GM23338 (cell line): ENCODE measurements around the gene SAFB2. TPM values are rescaled to one million over a fixed set of nuclear protein-coding genes. Genes with fewer than 3 reads are reported as not detected.

Source experiments
- ATAC-seq: fragments of 200-7000 bp; cut with Tn5 transposase; 3 replicates; pipeline ENCODE4 v1.9.1; 2020
- DNase-seq: peaks from one replicate; pipeline ENCODE4 v3.0.0-alpha.2; 2015; ENCODE audit warnings: low spot score
- H2AFZ ChIP-seq: fragments of 200-600 bp; sonication (generic); 2 replicates; pipeline ENCODE4 v1.8.0; 2016; ENCODE audit warnings: antibody characterized with exemption, mild to moderate bottlenecking, moderate library complexity
- H3F3A ChIP-seq: fragments of 200-600 bp; sonication (generic); replicated peaks from 2 replicates; pipeline ENCODE4 v1.8.0; 2017; ENCODE audit warnings: antibody characterized with exemption, mixed run types, low read depth
- H3K27ac ChIP-seq: fragments of 200-600 bp; sonication (generic); 2 replicates; pipeline ENCODE4 v1.6.1; 2016; ENCODE audit warnings: low read depth
- H3K27me3 ChIP-seq: fragments of 200-600 bp; sonication (generic); 2 replicates; pipeline ENCODE4 v1.8.0; 2016; ENCODE audit warnings: mild to moderate bottlenecking, mixed run types, moderate library complexity; ENCODE audit not compliant: insufficient read depth
- H3K36me3 ChIP-seq: fragments of 200-600 bp; sonication (generic); 2 replicates; pipeline ENCODE4 v1.8.0; 2016; ENCODE audit warnings: mild to moderate bottlenecking; ENCODE audit not compliant: insufficient read depth
- H3K4me1 ChIP-seq: fragments of 200-600 bp; sonication (generic); 2 replicates; pipeline ENCODE4 v1.8.0; 2016; ENCODE audit warnings: mild to moderate bottlenecking, moderate library complexity; ENCODE audit not compliant: insufficient read depth
- H3K4me2 ChIP-seq: fragments of 200-600 bp; sonication (generic); 2 replicates; pipeline ENCODE4 v1.7.1; 2017; ENCODE audit warnings: mixed run types
- H3K4me3 ChIP-seq: fragments of 200-600 bp; sonication (generic); 2 replicates; pipeline ENCODE4 v1.6.1; 2016; ENCODE audit warnings: mixed run types
- H3K79me2 ChIP-seq: fragments of 200-600 bp; sonication (generic); replicated peaks from 2 replicates; pipeline ENCODE4 v1.8.0; 2017; ENCODE audit warnings: mild to moderate bottlenecking; ENCODE audit not compliant: insufficient read depth
- H3K9me2 ChIP-seq: fragments of 200-600 bp; sonication (generic); 2 replicates; pipeline ENCODE4 v1.8.0; 2017; ENCODE audit not compliant: insufficient read depth
- H4K20me1 ChIP-seq: fragments of 200-600 bp; sonication (generic); replicated peaks from 2 replicates; pipeline ENCODE4 v1.8.0; 2017; ENCODE audit warnings: mild to moderate bottlenecking; ENCODE audit not compliant: insufficient read depth
- H3K27ac Mint-ChIP-seq: 2 replicates; pipeline ENCODE4 v1.8.0; 2020; ENCODE audit warnings: inconsistent platforms, mild to moderate bottlenecking, moderate library complexity, mixed read lengths
- H3K27me3 Mint-ChIP-seq: 3 replicates; pipeline ENCODE4 v1.8.0; 2022; ENCODE audit warnings: low read depth, mild to moderate bottlenecking, moderate library complexity, mixed read lengths, inconsistent platforms; ENCODE audit not compliant: insufficient read depth, poor library complexity
- H3K36me3 Mint-ChIP-seq: 3 replicates; pipeline ENCODE4 v1.8.0; 2021; ENCODE audit warnings: low read depth, mild to moderate bottlenecking, inconsistent platforms, moderate library complexity, mixed read lengths
- H3K4me1 Mint-ChIP-seq: 3 replicates; pipeline ENCODE4 v1.8.0; 2020; ENCODE audit warnings: mild to moderate bottlenecking, inconsistent platforms, mixed read lengths
- H3K4me3 Mint-ChIP-seq: 3 replicates; pipeline ENCODE4 v1.8.0; 2021; ENCODE audit warnings: moderate library complexity, mild to moderate bottlenecking, inconsistent platforms, mixed read lengths
- H3K9me3 Mint-ChIP-seq: 3 replicates; pipeline ENCODE4 v1.8.0; 2020; ENCODE audit warnings: moderate library complexity, mild to moderate bottlenecking, inconsistent platforms, mixed read lengths
- CTCF ChIP-seq, 2 experiments: fragments of 200-600 bp in 1 of 2; sonication (generic) in 1 of 2; conservative IDR thresholded peaks; 2 replicates each; pipeline versions ENCODE4 v1.5.1 to v1.6.1; 2016 to 2017; ENCODE audit warnings: antibody characterized with exemption in 2 of 2, low read depth in 2 of 2, mild to moderate bottlenecking in 2 of 2, moderate library complexity in 1 of 2
- ETS1 ChIP-seq: IDR thresholded peaks from 2 replicates; pipeline ENCODE4 v1.6.1; 2016; ENCODE audit warnings: antibody characterized with exemption
- EZH2 ChIP-seq: fragments of 200-600 bp; sonication (generic); IDR thresholded peaks from one replicate; pipeline ENCODE4 v1.8.0; 2017; ENCODE audit warnings: antibody characterized with exemption, mild to moderate bottlenecking, low read depth; ENCODE audit not compliant: unreplicated experiment
- EZH2phosphoT487 ChIP-seq: fragments of 200-600 bp; sonication (generic); IDR thresholded peaks from one replicate; pipeline ENCODE4 v1.8.1; 2018; ENCODE audit warnings: antibody characterized with exemption; ENCODE audit not compliant: unreplicated experiment
- JUNB ChIP-seq: IDR thresholded peaks from one replicate; pipeline ENCODE4 v1.6.1; 2016; ENCODE audit warnings: antibody characterized with exemption; ENCODE audit not compliant: unreplicated experiment
- NANOG ChIP-seq: IDR thresholded peaks from 2 replicates; pipeline ENCODE4 v1.6.1; 2016; ENCODE audit warnings: antibody characterized with exemption, borderline replicate concordance
- POLR2AphosphoS5 ChIP-seq: IDR thresholded peaks from 2 replicates; pipeline ENCODE4 v1.6.1; 2016; ENCODE audit warnings: antibody characterized with exemption, low read depth
- REST ChIP-seq: IDR thresholded peaks from one replicate; pipeline ENCODE4 v1.6.1; 2018; ENCODE audit warnings: antibody characterized with exemption; ENCODE audit not compliant: unreplicated experiment
- STAT1 ChIP-seq: IDR thresholded peaks from one replicate; pipeline ENCODE4 v1.6.1; 2016; ENCODE audit warnings: antibody characterized with exemption; ENCODE audit not compliant: unreplicated experiment
- ZNF114 ChIP-seq: fragments of 250-450 bp; sonication (Bioruptor Pico); IDR thresholded peaks from 2 replicates; pipeline ENCODE4 v1.5.0; 2020; ENCODE audit warnings: mild to moderate bottlenecking, moderate library complexity
- ZNF331 ChIP-seq: fragments of 250-450 bp; sonication (Bioruptor Pico); IDR thresholded peaks from 2 replicates; pipeline ENCODE4 v1.5.0; 2020; ENCODE audit warnings: low read depth, mild to moderate bottlenecking, moderate library complexity
- ZNF462 ChIP-seq: fragments of 250-450 bp; sonication (Bioruptor Pico); IDR thresholded peaks from 2 replicates; pipeline ENCODE4 v1.5.0; 2020; ENCODE audit warnings: mild to moderate bottlenecking, moderate library complexity
- polyA plus RNA-seq: library from polyadenylated mRNA; unstranded; fragments of >200 nt; fragmentation: Nextera tagmentation; extraction: Ambion mirVana; gene quantifications from 2 replicates; pipeline ENCODE4 v1.2.1, GENCODE V29; 2016
- total RNA-seq: library from RNA; depleted of rRNA; stranded (reverse); fragments of >200 nt; shearing (Covaris generic); gene quantifications from 2 replicates; pipeline ENCODE4 v1.2.3, GENCODE V29; 2014

The SAFB2 gene
- total and polyA plus RNA-seq, 2 experiments from 2014 or later = 37.7 to 102 TPM

GRCh38 chr19:5575590-5575989 lies 47.0 kb downstream of the SAFB2 start:
- Mint-ChIP-seq H3K27ac (no peak overlapping the region), H3K4me1 (peaks cover 10% of the 10 kb centered on the region), H3K4me3 (no peak overlapping the region), H3K9me3 (peaks cover 5% of the 10 kb centered on the region; the same call in 2 of the 3 replicates), H3K27me3 (peaks cover 11% of the 10 kb centered on the region), H3K36me3 (no peaks in the 10 kb centered on the region)
- no peaks in the 10 kb centered on the region for H3K4me1 ChIP-seq
- H3K4me3 ChIP-seq = no peak overlapping the region
- TF ChIP-seq NANOG = no peak
- TF ChIP-seq EZH2 = no peak
- TF ChIP-seq JUNB = no peak
- no peak for TF ChIP-seq EZH2phosphoT487
- no peak for TF ChIP-seq ETS1
- no peak for TF ChIP-seq ZNF114 (CRISPR knock-in tag)
- TF ChIP-seq ZNF331 = no peak
- TF ChIP-seq STAT1 = no peak
- no peak for TF ChIP-seq POLR2AphosphoS5
- no peak for TF ChIP-seq CTCF (conservative IDR thresholded peaks at IDR 0.05; ENCODE audit: low read depth in 2 of 2)
- no peak for TF ChIP-seq ZNF462
- TF ChIP-seq REST = no peak
- H3K4me2 ChIP-seq = no peak overlapping the region
- no peaks in the 10 kb centered on the region for H3K79me2 ChIP-seq
- ATAC-seq (no peak), DNase-seq (no peak)
- H4K20me1 ChIP-seq = no peaks in the 10 kb centered on the region
- H3K27me3 ChIP-seq = no peaks in the 10 kb centered on the region
- no peak overlapping the region for H2AFZ ChIP-seq
- H3K27ac ChIP-seq = no peak overlapping the region
- no peaks in the 10 kb centered on the region for H3K9me2 ChIP-seq
- H3K36me3 ChIP-seq = no peaks in the 10 kb centered on the region
- H3F3A ChIP-seq = no peaks in the 10 kb centered on the region
